ENCODE data around the gene PLEKHD1.

The PLEKHD1 gene

GRCh38 chr14:69518289-69519101 lies 34.0 kb downstream of the PLEKHD1 start:
- DNase-seq (ENCODE audit: low read depth) = peak; percentile 4

GRCh38 chr14:69519204-69520100 lies 34.9 kb downstream of the PLEKHD1 start:
- no peak for DNase-seq (ENCODE audit: low read depth)

GRCh38 chr14:69522026-69522425 lies 37.5 kb downstream of the PLEKHD1 start:
- no peak for DNase-seq (ENCODE audit: low read depth)

- no peak for DNase-seq (ENCODE audit: low read depth)
These were observed 41.4 kb downstream of the PLEKHD1 start for GRCh38 chr14:69525896-69526295.

GRCh38 chr14:69527635-69528034 lies 43.1 kb downstream of the PLEKHD1 start:
- DNase-seq (ENCODE audit: low read depth) = no peak

- DNase-seq (ENCODE audit: low read depth) = no peak
These were observed 43.6 kb downstream of the PLEKHD1 start for GRCh38 chr14:69528143-69528542.

GRCh38 chr14:69528930-69529329 lies 44.4 kb downstream of the PLEKHD1 start:
- DNase-seq (ENCODE audit: low read depth) = no peak

GRCh38 chr14:69529563-69529962 lies 45.0 kb downstream of the PLEKHD1 start:
- no peak for DNase-seq (ENCODE audit: low read depth)

GRCh38 chr14:69530095-69530494 lies 45.6 kb downstream of the PLEKHD1 start:
- no peak for DNase-seq (ENCODE audit: low read depth)

GRCh38 chr14:69531135-69531534 lies 46.6 kb downstream of the PLEKHD1 start:
- no peak for DNase-seq (ENCODE audit: low read depth)

- no peak for DNase-seq (ENCODE audit: low read depth)
These were observed 48.2 kb downstream of the PLEKHD1 start for GRCh38 chr14:69532561-69533340.

- no peak for DNase-seq (ENCODE audit: low read depth)
These were observed 50.8 kb downstream of the PLEKHD1 start for GRCh38 chr14:69535230-69535848.

GRCh38 chr14:69536971-69537370 lies 52.4 kb downstream of the PLEKHD1 start:
- DNase-seq (ENCODE audit: low read depth) = no peak

- DNase-seq (ENCODE audit: low read depth) = no peak
These were observed 53.4 kb downstream of the PLEKHD1 start for GRCh38 chr14:69537900-69538299.

- DNase-seq (ENCODE audit: low read depth) = no peak
These were observed 54.2 kb downstream of the PLEKHD1 start for GRCh38 chr14:69538766-69539165.

GRCh38 chr14:69539631-69540410 lies 55.3 kb downstream of the PLEKHD1 start:
- DNase-seq (ENCODE audit: low read depth) = peak; percentile 35

GRCh38 chr14:69540654-69541335 lies 56.3 kb downstream of the PLEKHD1 start:
- DNase-seq (ENCODE audit: low read depth) = no peak

- DNase-seq (ENCODE audit: low read depth) = no peak
These were observed 57.8 kb downstream of the PLEKHD1 start for GRCh38 chr14:69542311-69542710.

- peak; percentile 59 for DNase-seq (ENCODE audit: low read depth)
These were observed 59.0 kb downstream of the PLEKHD1 start for GRCh38 chr14:69543341-69544115.
